ENCODE measurements around the gene TCERG1.

Gene TCERG1

GRCh38 chr5:146475190-146475780 lies 28.2 kb downstream of the TCERG1 start:
- no peaks in the 10 kb centered on the region for H3K27me3 ChIP-seq (ENCODE audit: control insufficient read depth in 1 of 2, insufficient read depth in 1 of 2, low read length in 2 of 2)

GRCh38 chr5:146475906-146476305 lies 28.8 kb downstream of the TCERG1 start:
- WGBS, result 100% methylated on average over 1 of the region's 1 CpG
- Histone ChIP-seq H3K4me2 (ENCODE audit: low read length, poor library complexity, severe bottlenecking) (no peak overlapping the region), H3K4me1 (ENCODE audit: control insufficient read depth, insufficient read depth, low read depth, low read length) (no peaks in the 10 kb centered on the region), H4K8ac (ENCODE audit: low read length) (no peak overlapping the region), H3K18ac (ENCODE audit: low read depth in 1 of 2, low read length in 2 of 2) (no peak overlapping the region), H2AK5ac (ENCODE audit: low read length, severe bottlenecking) (no peak overlapping the region), H2BK12ac (ENCODE audit: low read length in 2 of 2) (no peak overlapping the region), H2AFZ (ENCODE audit: low read depth, low read length) (no peak overlapping the region), H3K27ac (ENCODE audit: low read length, poor library complexity, severe bottlenecking) (no peak overlapping the region), H3K9me3 (ENCODE audit: control insufficient read depth, low read length) (no peaks in the 10 kb centered on the region), H3K36me3 (ENCODE audit: control insufficient read depth in 1 of 2, insufficient read depth in 2 of 2, low read depth in 1 of 2, low read length in 2 of 2) (peaks cover 8 to 93% of the 10 kb centered on the region in 2 experiments), H3K4ac (ENCODE audit: low read depth in 1 of 2, low read length in 2 of 2) (no peak overlapping the region), H2BK5ac (ENCODE audit: low read depth, low read length, poor library complexity, severe bottlenecking) (no peak overlapping the region), H4K91ac (ENCODE audit: low read length) (no peak overlapping the region), H3K23ac (ENCODE audit: low read length in 2 of 2) (no peak overlapping the region), H3K4me3 (ENCODE audit: insufficient read depth in 1 of 2, low read depth in 1 of 2, low read length in 2 of 2) (no peak overlapping the region), H3K9ac (ENCODE audit: low read length) (no peak overlapping the region), H3K27me3 (ENCODE audit: control insufficient read depth in 1 of 2, insufficient read depth in 1 of 2, low read length in 2 of 2) (no peaks in the 10 kb centered on the region), H3K79me1 (replicated peaks; ENCODE audit: low read length, poor library complexity, severe bottlenecking) (peaks cover 21% of the 10 kb centered on the region), H2BK15ac (ENCODE audit: low read depth, poor library complexity, severe bottlenecking) (no peak overlapping the region), H2BK120ac (ENCODE audit: low read depth, low read length) (no peak overlapping the region), H3K14ac (ENCODE audit: low read length in 2 of 2) (no peak overlapping the region)
- DNase-seq, result no peak

More at GRCh38 chr5:146475190-146475780, 28.2 kb downstream of the TCERG1 start:
- no peak for DNase-seq
- H3K4me2 ChIP-seq (ENCODE audit: low read length, poor library complexity, severe bottlenecking), result no peak overlapping the region
- no peak overlapping the region for H2BK120ac ChIP-seq (ENCODE audit: low read depth, low read length)
- no peak overlapping the region for H3K9ac ChIP-seq (ENCODE audit: low read length)
- peaks cover 19% of the 10 kb centered on the region for H3K79me1 ChIP-seq (replicated peaks; ENCODE audit: low read length, poor library complexity, severe bottlenecking)
- no peaks in the 10 kb centered on the region for H3K4me1 ChIP-seq (ENCODE audit: control insufficient read depth, insufficient read depth, low read depth, low read length)
- no peak overlapping the region for H2AK5ac ChIP-seq (ENCODE audit: low read length, severe bottlenecking)
- no peak overlapping the region for H2BK5ac ChIP-seq (ENCODE audit: low read depth, low read length, poor library complexity, severe bottlenecking)
- no peak overlapping the region for H4K8ac ChIP-seq (ENCODE audit: low read length)
- no peak overlapping the region for H3K4ac ChIP-seq (ENCODE audit: low read depth in 1 of 2, low read length in 2 of 2)
- H3K18ac ChIP-seq (ENCODE audit: low read depth in 1 of 2, low read length in 2 of 2), result no peak overlapping the region
- no peak overlapping the region for H2AFZ ChIP-seq (ENCODE audit: low read depth, low read length)
- peaks cover 8 to 93% of the 10 kb centered on the region in 2 experiments for H3K36me3 ChIP-seq (ENCODE audit: control insufficient read depth in 1 of 2, insufficient read depth in 2 of 2, low read depth in 1 of 2, low read length in 2 of 2)
- H4K91ac ChIP-seq (ENCODE audit: low read length), result no peak overlapping the region
- no peak overlapping the region for H2BK15ac ChIP-seq (ENCODE audit: low read depth, poor library complexity, severe bottlenecking)
- no peak overlapping the region for H3K14ac ChIP-seq (ENCODE audit: low read length in 2 of 2)
- 91% methylated on average over 4 of the region's 4 CpGs for WGBS
- no peak overlapping the region for H2BK12ac ChIP-seq (ENCODE audit: low read length in 2 of 2)
- no peak overlapping the region for H3K23ac ChIP-seq (ENCODE audit: low read length in 2 of 2)
- no peak overlapping the region for H3K27ac ChIP-seq (ENCODE audit: low read length, poor library complexity, severe bottlenecking)
- H3K4me3 ChIP-seq (ENCODE audit: insufficient read depth in 1 of 2, low read depth in 1 of 2, low read length in 2 of 2), result no peak overlapping the region
- H3K9me3 ChIP-seq (ENCODE audit: control insufficient read depth, low read length), result no peaks in the 10 kb centered on the region

GRCh38 chr5:146482775-146483174 lies 35.6 kb downstream of the TCERG1 start:
- no CpG with 5 or more reads among the region's 2 CpGs for WGBS

GRCh38 chr5:146484714-146485391 lies 37.7 kb downstream of the TCERG1 start:
- Histone ChIP-seq H2BK12ac (ENCODE audit: low read length in 2 of 2) (no peak overlapping the region), H4K91ac (ENCODE audit: low read length) (no peak overlapping the region), H3K4ac (ENCODE audit: low read depth in 1 of 2, low read length in 2 of 2) (no peak overlapping the region), H2AK5ac (ENCODE audit: low read length, severe bottlenecking) (no peak overlapping the region), H3K4me1 (ENCODE audit: control insufficient read depth, insufficient read depth, low read depth, low read length) (no peaks in the 10 kb centered on the region), H4K8ac (ENCODE audit: low read length) (no peak overlapping the region), H3K9ac (ENCODE audit: low read length) (no peak overlapping the region), H3K27me3 (ENCODE audit: control insufficient read depth in 1 of 2, insufficient read depth in 1 of 2, low read length in 2 of 2) (no peaks in the 10 kb centered on the region), H2BK120ac (ENCODE audit: low read depth, low read length) (no peak overlapping the region), H3K4me3 (ENCODE audit: insufficient read depth in 1 of 2, low read depth in 1 of 2, low read length in 2 of 2) (no peak overlapping the region), H3K27ac (ENCODE audit: low read length, poor library complexity, severe bottlenecking) (no peak overlapping the region), H3K23ac (ENCODE audit: low read length in 2 of 2) (no peak overlapping the region), H2BK15ac (ENCODE audit: low read depth, poor library complexity, severe bottlenecking) (no peak overlapping the region), H3K14ac (ENCODE audit: low read length in 2 of 2) (no peak overlapping the region), H2BK5ac (ENCODE audit: low read depth, low read length, poor library complexity, severe bottlenecking) (no peak overlapping the region), H3K36me3 (ENCODE audit: control insufficient read depth in 1 of 2, insufficient read depth in 2 of 2, low read depth in 1 of 2, low read length in 2 of 2) (peaks cover 7 to 96% of the 10 kb centered on the region in 2 experiments), H3K9me3 (ENCODE audit: control insufficient read depth, low read length) (no peaks in the 10 kb centered on the region), H3K79me1 (replicated peaks; ENCODE audit: low read length, poor library complexity, severe bottlenecking) (peaks cover 7% of the 10 kb centered on the region), H3K4me2 (ENCODE audit: low read length, poor library complexity, severe bottlenecking) (no peak overlapping the region), H3K18ac (ENCODE audit: low read depth in 1 of 2, low read length in 2 of 2) (no peak overlapping the region), H2AFZ (ENCODE audit: low read depth, low read length) (no peak overlapping the region)
- no peak for DNase-seq

More at GRCh38 chr5:146482775-146483174, 35.6 kb downstream of the TCERG1 start:
- H3K36me3 ChIP-seq (ENCODE audit: control insufficient read depth in 1 of 2, insufficient read depth in 2 of 2, low read depth in 1 of 2, low read length in 2 of 2), result peaks cover 7 to 98% of the 10 kb centered on the region in 2 experiments
- no peak overlapping the region for H3K4ac ChIP-seq (ENCODE audit: low read depth in 1 of 2, low read length in 2 of 2)
- H3K27ac ChIP-seq (ENCODE audit: low read length, poor library complexity, severe bottlenecking), result no peak overlapping the region
- no peak overlapping the region for H3K9ac ChIP-seq (ENCODE audit: low read length)
- H3K27me3 ChIP-seq (ENCODE audit: control insufficient read depth in 1 of 2, insufficient read depth in 1 of 2, low read length in 2 of 2), result no peaks in the 10 kb centered on the region
- no peak overlapping the region for H4K91ac ChIP-seq (ENCODE audit: low read length)
- no peaks in the 10 kb centered on the region for H3K9me3 ChIP-seq (ENCODE audit: control insufficient read depth, low read length)
- DNase-seq, result no peak
- no peak overlapping the region for H3K14ac ChIP-seq (ENCODE audit: low read length in 2 of 2)
- no peak overlapping the region for H2BK120ac ChIP-seq (ENCODE audit: low read depth, low read length)
- H3K4me2 ChIP-seq (ENCODE audit: low read length, poor library complexity, severe bottlenecking), result no peak overlapping the region
- H3K4me1 ChIP-seq (ENCODE audit: control insufficient read depth, insufficient read depth, low read depth, low read length), result no peaks in the 10 kb centered on the region
- H3K4me3 ChIP-seq (ENCODE audit: insufficient read depth in 1 of 2, low read depth in 1 of 2, low read length in 2 of 2), result no peak overlapping the region
- no peak overlapping the region for H2AFZ ChIP-seq (ENCODE audit: low read depth, low read length)
- H2BK5ac ChIP-seq (ENCODE audit: low read depth, low read length, poor library complexity, severe bottlenecking), result no peak overlapping the region
- no peak overlapping the region for H3K23ac ChIP-seq (ENCODE audit: low read length in 2 of 2)
- H3K79me1 ChIP-seq (replicated peaks; ENCODE audit: low read length, poor library complexity, severe bottlenecking), result peaks cover 9% of the 10 kb centered on the region
- no peak overlapping the region for H2AK5ac ChIP-seq (ENCODE audit: low read length, severe bottlenecking)
- H2BK15ac ChIP-seq (ENCODE audit: low read depth, poor library complexity, severe bottlenecking), result no peak overlapping the region
- no peak overlapping the region for H4K8ac ChIP-seq (ENCODE audit: low read length)
- no peak overlapping the region for H2BK12ac ChIP-seq (ENCODE audit: low read length in 2 of 2)
- H3K18ac ChIP-seq (ENCODE audit: low read depth in 1 of 2, low read length in 2 of 2), result no peak overlapping the region

All from mesenchymal stem cell (in vitro differentiated cells and primary cell).